Heart left ventricle (tissue), 13 donors: ENCODE measurements around the gene TPRN.

Source experiments
- POLR2A ChIP-seq, 2 donors: fragments of 450-650 bp; IDR thresholded peaks; one replicate each; pipeline ENCODE4 v1.6.1; 2017; ENCODE audit warnings: antibody characterized with exemption in 2 of 2, mild to moderate bottlenecking in 2 of 2, moderate library complexity in 2 of 2
- TF ChIP-seq, protein P1 (sequence below), 12 donors: fragments of 200-600 bp; sonication (generic) in 4 of 12; IDR thresholded peaks; one replicate each; pipeline versions ENCODE4 v1.5.0 to v1.8.0; 2018 to 2022; ENCODE audit warnings: antibody characterized with exemption in 12 of 12, mild to moderate bottlenecking in 5 of 12
- donor health status: ischemic (EF 13 %, LVEDD 7.1; RV severe dilation, severe dysfunction).
- donor health status: DM: no; HTN: yes; CAD: no.
- donor health status: DM: no; HTN: no; CAD: no.
- donor health status: ischemic (EF 25% LVEDD 6.9; RV normal size, moderate dysfunction).
- donor health status: ischemic (EF 25% LVEDD 5.7; RV mildly dilated, moderate dysfunction).
- donor health status: ischemic (EF 35%, LVEDD 5.7; RV mildly dilated, moderate dysfunction).
- donor health status: nonischemic (EF 11% LVEDD 7.7; RV severe dilation, severe dysfunction).
- donor health status: DM: yes; HTN: yes; CAD: no.
- donor health status: PGD.
- donor health status: ischemic (EF 29% LVEDD 5.4; RV normal size, mild dysfunction).
- donor health status: nonischemic (EF 23%, LVEDD 6.1; RV moderate dilation, normal function).

DNA sequence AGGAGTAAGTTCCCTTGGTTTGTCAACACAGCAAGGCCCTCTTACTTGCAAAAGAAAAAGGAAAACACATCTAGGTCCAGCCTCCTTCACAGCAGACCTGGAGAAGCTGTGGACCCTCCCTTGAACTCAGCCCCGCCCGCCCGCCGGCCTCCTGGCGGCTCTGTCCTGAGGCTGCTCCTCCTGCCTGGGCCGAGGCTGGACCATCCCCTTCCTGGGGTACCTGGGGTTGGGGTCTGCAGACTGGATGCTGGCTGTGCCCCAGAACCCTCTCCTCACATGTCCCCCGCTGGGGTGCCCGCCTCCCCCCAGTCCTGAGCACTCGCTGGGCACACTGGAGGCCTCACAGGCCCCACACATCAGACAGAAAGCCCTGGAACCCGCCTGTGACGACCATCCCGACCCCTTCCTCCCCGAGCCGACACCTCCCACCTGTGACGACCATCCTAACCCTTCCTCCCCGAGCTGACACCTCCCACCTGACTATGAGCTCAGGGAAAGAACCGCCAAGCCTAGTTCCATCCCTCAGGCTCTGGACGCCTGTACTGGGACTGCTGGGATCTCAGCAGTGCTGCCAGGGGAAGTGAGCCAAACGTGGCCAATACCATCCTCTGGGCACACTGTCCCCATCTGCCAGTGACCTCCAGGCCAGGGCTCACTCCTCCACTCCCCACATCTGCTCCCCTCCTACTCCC, 21.5 kb downstream of the TPRN start:
- TF ChIP-seq, protein P1, sequence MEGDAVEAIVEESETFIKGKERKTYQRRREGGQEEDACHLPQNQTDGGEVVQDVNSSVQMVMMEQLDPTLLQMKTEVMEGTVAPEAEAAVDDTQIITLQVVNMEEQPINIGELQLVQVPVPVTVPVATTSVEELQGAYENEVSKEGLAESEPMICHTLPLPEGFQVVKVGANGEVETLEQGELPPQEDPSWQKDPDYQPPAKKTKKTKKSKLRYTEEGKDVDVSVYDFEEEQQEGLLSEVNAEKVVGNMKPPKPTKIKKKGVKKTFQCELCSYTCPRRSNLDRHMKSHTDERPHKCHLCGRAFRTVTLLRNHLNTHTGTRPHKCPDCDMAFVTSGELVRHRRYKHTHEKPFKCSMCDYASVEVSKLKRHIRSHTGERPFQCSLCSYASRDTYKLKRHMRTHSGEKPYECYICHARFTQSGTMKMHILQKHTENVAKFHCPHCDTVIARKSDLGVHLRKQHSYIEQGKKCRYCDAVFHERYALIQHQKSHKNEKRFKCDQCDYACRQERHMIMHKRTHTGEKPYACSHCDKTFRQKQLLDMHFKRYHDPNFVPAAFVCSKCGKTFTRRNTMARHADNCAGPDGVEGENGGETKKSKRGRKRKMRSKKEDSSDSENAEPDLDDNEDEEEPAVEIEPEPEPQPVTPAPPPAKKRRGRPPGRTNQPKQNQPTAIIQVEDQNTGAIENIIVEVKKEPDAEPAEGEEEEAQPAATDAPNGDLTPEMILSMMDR (IDR thresholded peaks at IDR 0.05), result no peak
- TF ChIP-seq POLR2A (IDR thresholded peaks at IDR 0.05), result no peak
